WTC11 (cell line): Measurements from ENCODE around the gene AJAP1.

Experiments
- ATF3 ChIP-seq: sonication (generic); formaldehyde crosslinking; conservative IDR thresholded peaks from 2 replicates; pipeline ENCODE4 v1.8.1; 2022; ENCODE audit warnings: mild to moderate bottlenecking, missing genetic modification reagents
- ATF6 ChIP-seq: sonication (generic); formaldehyde crosslinking; IDR thresholded peaks from 2 replicates; pipeline ENCODE4 v1.8.1; 2023; ENCODE audit warnings: mild to moderate bottlenecking, missing genetic modification reagents
- CBFB ChIP-seq: sonication (generic); formaldehyde crosslinking; IDR thresholded peaks from 2 replicates; pipeline ENCODE4 v1.8.1; 2022; ENCODE audit warnings: mild to moderate bottlenecking, low read depth, missing genetic modification reagents
- CREB1 ChIP-seq: sonication (generic); formaldehyde crosslinking; IDR thresholded peaks from 2 replicates; pipeline ENCODE4 v1.8.0; 2023; ENCODE audit warnings: mild to moderate bottlenecking, missing genetic modification reagents
- CTCF ChIP-seq: fragments of 200-600 bp; IDR thresholded peaks from 2 replicates; pipeline ENCODE4 v1.8.0; 2022; ENCODE audit warnings: antibody characterized with exemption
- HMGA2 ChIP-seq: fragments of 250-450 bp; sonication (Bioruptor Pico); IDR thresholded peaks from 2 replicates; pipeline ENCODE4 v1.4.0; 2021; ENCODE audit warnings: mild to moderate bottlenecking, moderate library complexity
- IRF2 ChIP-seq: sonication (generic); formaldehyde crosslinking; IDR thresholded peaks from 2 replicates; pipeline ENCODE4 v1.8.0; 2022; ENCODE audit warnings: low read depth, missing genetic modification reagents, borderline replicate concordance
- RELA ChIP-seq: sonication (generic); formaldehyde crosslinking; IDR thresholded peaks from 2 replicates; pipeline ENCODE4 v1.8.1; 2022; ENCODE audit warnings: missing genetic modification reagents, mild to moderate bottlenecking, borderline replicate concordance
- SP1 ChIP-seq: sonication (generic); formaldehyde crosslinking; conservative IDR thresholded peaks from 2 replicates; pipeline ENCODE4 v1.8.1; 2022; ENCODE audit warnings: missing genetic modification reagents
- USF2 ChIP-seq: sonication (generic); formaldehyde crosslinking; IDR thresholded peaks from 2 replicates; pipeline ENCODE4 v1.8.1; 2023; ENCODE audit warnings: mild to moderate bottlenecking, missing genetic modification reagents, moderate library complexity
- ZNF281 ChIP-seq: sonication (generic); formaldehyde crosslinking; IDR thresholded peaks from 2 replicates; pipeline ENCODE4 v1.8.0; 2023; ENCODE audit warnings: mild to moderate bottlenecking, missing genetic modification reagents
- ZNF532 ChIP-seq: fragments of 250-450 bp; sonication (Bioruptor Pico); IDR thresholded peaks from 2 replicates; pipeline ENCODE4 v1.9.0; 2021; ENCODE audit warnings: mild to moderate bottlenecking, borderline replicate concordance

- TF ChIP-seq CTCF (no peak), SP1 (CRISPR knock-in tag) (no peak), ATF3 (CRISPR knock-in tag) (no peak), CBFB (no peak), CREB1 (CRISPR knock-in tag) (no peak), ZNF532 (CRISPR knock-in tag) (no peak), ZNF281 (no peak), ATF6 (no peak), RELA (no peak), IRF2 (CRISPR knock-in tag) (no peak), HMGA2 (CRISPR knock-in tag) (no peak), USF2 (CRISPR knock-in tag) (no peak)
These were observed 19.7 kb downstream of the AJAP1 start for GRCh38 chr1:4674117-4674516.
